ENCODE data around the gene NUSAP1. TPM values are rescaled to one million over a fixed set of nuclear protein-coding genes. Genes with fewer than 3 reads are reported as not detected.
"Not testable (repeated sequence)": the region's sequence is repeated elsewhere in the genome, so short reads cannot be mapped to it uniquely, and the experiment has no call there.

NUSAP1 gene
- total RNA-seq, 1 donor from 2014 or later, result 28.5 TPM

GRCh38 chr15:41331833-41332193 lies 868 bp upstream of the NUSAP1 start:
- DNase-seq (ENCODE audit: extremely low read depth, low read depth, low spot score), result peak; percentile 16

DNA sequence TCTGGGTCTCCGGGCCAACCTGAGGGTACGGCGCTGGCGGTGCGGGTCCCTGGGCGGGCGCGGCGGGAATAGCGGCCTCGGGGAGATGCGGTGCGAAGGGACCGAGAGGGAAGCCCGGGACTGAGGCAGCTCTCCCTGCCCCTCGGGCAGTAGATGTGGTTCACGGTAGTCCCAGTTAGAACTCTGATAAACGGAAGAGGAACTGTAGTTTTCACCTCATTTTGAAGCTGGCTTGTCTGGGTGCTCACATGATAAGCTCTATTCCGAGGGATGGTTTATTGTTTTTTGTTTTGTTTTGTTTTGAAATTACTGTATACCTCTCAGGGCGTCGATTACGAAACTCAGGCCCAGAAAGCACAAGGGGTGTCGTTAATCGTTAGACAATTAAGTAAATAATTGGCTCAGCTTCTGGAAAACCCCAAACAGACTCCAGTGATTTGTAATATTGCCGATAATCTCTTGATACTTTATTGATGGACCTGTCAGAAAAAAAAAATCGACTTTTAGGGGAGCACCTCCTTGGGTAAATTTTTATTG lies 413 bp downstream of the NUSAP1 start:
- peak; percentile 12 for DNase-seq (ENCODE audit: extremely low read depth, low read depth, low spot score)

GRCh38 chr15:41334293-41335120 lies 1.8 kb downstream of the NUSAP1 start:
- no peak for DNase-seq (ENCODE audit: extremely low read depth, low read depth, low spot score)

GRCh38 chr15:41336549-41336948 lies 3.9 kb downstream of the NUSAP1 start:
- DNase-seq (ENCODE audit: extremely low read depth, low read depth, low spot score), result no peak

DNA sequence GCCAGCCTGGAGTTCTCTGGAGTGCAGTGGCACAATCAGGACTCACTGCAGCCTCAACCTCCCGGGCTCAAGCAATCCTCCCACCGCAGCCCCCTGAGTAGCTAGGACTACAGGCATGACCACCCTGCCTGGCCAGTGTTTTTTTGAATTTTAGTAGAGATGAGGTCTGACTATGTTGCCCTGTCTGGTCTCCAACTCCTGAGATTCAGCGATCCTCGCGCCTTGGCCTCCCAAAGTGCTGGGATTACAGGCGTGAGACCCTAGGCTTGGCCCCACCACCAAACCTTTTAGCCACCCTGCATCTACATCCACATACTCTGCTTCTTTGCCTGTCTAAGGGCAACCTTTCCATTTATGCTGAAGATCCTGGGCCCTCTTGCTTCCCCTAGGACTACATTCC lies 4.4 kb downstream of the NUSAP1 start:
- no peak for DNase-seq (ENCODE audit: extremely low read depth, low read depth, low spot score)

DNA sequence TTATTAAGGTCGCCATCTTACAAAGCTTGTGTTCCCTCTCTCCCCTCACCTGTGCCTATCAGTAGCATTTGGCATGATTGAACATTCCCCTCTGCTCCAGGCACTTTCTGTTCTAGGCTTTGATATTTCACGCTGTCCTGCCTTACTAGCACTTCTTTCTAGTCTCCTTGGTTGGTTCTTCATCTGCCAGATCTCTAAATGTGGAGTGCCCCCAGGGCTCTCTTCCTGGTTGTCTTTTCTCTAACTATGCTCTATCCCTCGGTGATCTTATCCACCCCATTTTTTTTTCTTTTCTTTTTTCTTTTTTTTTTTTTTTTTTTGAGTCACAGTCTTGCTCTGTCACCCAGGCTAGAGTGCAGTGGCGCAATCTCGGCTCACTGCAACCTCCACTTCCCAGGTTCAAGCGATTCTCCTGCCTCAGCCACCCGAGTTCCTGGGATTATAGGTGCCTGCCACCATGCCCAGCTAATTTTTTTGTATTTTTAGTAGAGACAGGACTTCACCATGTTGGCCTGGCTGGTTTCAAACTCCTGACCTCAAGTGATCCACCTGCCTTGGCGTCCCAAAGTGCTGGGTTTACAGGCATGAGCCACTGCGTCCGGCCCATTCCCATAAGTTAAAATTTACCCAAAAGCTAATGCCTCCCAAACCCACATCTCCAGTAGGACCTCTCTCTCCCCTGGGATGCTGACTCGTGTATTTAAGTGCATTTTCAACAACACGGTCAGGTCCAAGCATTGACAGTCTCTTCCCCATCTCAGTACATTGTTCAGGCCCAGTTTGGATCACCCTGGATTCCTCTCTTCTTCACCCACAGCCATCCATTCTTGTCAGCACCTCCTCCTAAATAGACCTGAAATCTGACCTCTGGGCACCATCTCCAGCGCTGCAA lies 5.2 kb downstream of the NUSAP1 start:
- no peak for DNase-seq (ENCODE audit: extremely low read depth, low read depth, low spot score)

DNA sequence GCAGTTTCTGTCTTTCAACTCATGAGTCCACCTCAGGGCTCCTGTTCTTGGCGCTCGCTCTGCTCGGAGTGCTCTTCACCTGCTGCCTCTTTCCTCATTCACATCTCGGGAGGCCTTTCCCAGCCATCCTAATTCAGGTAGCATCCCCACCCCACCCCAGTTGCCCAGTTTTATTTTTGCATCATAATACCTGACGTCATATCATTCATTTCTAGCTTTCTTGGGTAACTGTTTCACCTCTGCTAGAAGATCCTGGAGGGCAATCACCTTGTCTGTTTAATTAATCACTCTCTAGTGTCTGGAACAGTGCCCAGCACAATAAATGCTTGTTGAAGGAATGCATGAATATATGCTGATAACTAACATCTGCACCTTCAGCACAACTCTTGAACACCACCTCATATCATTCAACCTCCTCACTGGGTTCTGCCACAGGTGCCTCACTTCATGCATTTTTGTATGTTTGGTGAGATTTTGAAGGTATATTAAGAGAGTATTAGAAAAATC lies 7.6 kb downstream of the NUSAP1 start:
- DNase-seq (ENCODE audit: extremely low read depth, low read depth, low spot score), result no peak

DNA sequence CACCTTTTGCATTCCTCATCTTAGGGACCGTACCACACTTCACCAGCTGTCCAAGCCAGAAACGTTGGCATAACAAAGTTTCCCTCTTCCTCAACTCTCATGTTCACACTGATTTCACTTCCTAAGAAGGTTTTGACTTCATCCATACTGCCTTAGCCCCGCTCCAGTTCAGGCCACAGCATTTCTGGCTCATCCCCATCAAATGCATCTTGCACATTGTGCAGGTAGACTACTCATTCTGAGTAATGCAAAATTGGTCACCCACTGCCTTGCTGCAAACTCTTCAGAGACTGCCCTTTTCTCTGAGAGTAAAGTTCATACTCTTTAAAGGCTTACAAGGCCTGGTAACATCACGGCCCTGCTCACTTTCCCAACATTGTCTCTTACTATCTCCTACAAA lies 8.8 kb downstream of the NUSAP1 start:
- DNase-seq (ENCODE audit: extremely low read depth, low read depth, low spot score), result no peak

DNA sequence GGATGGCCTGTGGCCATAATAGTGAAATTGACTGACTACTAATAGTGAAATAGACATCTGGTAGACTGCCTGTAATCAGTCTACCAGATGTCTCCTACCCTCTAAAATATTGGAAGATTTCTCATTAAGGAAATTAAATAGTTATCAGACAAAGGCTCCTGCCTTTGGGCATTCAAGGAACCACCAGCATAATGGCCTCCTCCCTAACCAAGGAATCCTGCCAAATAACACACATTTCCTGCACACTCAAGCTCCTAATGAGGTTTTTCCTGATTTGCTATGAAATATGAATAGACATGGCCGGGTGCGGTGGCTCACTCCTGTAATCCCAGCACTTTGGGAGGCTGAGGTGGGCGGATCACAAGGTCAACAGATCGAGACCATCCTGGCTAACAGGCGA lies 14.6 kb downstream of the NUSAP1 start:
- no peak for DNase-seq (ENCODE audit: extremely low read depth, low read depth, low spot score)

DNA sequence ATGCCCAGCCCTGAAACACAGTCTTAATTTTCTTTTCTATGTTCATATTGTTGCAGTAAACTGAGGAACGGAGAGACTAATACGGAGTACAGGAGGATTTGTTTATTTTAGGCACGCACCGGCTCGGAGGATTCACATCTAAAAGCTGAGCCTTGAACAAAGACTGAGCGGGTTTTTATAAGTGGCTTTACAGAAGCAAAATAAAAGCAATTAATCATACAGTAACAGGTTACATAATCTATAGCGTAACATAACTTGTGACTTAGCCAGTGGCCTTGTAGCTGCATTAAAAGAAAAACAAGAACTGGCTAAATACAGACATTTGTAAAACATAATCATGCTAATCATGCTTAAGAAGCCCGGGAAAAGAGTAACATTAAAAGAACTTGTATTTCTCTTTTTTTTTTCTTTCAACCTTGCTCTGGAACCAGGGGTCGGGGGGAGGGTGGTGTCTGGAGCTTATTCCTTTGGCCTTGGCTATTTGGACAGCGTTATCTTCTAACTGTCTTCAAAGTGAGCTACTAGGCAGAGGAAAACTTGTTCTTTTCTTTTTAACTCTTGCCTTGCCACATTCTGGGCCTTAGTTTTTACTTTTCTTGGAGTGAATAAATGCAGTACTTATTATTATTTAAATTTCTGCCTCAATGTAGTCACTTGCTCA lies 17.5 kb downstream of the NUSAP1 start:
- DNase-seq (ENCODE audit: extremely low read depth, low read depth, low spot score), result no peak

GRCh38 chr15:41354371-41354770 lies 21.7 kb downstream of the NUSAP1 start:
- no peak for DNase-seq (ENCODE audit: extremely low read depth, low read depth, low spot score)

- no peak for DNase-seq (ENCODE audit: extremely low read depth, low read depth, low spot score)
These were observed 34.7 kb downstream of the NUSAP1 start for GRCh38 chr15:41367418-41367817.

DNA sequence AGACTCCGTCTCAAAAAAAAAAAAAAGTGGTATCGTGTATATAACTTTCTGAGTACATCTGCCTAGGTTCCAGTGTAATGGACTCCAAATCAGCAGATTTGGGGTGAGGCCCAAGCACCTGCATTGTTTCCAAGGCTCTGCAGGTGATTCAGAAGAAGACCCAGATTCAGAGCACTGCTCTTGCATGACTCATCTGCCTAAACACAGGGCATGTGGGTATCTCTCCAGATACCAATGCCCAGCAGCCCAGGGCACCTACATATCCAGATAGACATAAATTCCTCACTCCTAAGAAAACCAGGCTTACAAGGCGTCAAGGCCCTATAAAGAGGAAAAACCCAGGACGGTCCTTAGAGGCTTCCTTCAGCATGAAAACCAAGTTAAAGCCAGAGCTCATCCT lies 45.3 kb downstream of the NUSAP1 start:
- DNase-seq (ENCODE audit: extremely low read depth, low read depth, low spot score), result no peak

GRCh38 chr15:41383974-41384749 lies 51.5 kb downstream of the NUSAP1 start:
- DNase-seq (ENCODE audit: extremely low read depth, low read depth, low spot score), result not testable (repeated sequence)

DNA sequence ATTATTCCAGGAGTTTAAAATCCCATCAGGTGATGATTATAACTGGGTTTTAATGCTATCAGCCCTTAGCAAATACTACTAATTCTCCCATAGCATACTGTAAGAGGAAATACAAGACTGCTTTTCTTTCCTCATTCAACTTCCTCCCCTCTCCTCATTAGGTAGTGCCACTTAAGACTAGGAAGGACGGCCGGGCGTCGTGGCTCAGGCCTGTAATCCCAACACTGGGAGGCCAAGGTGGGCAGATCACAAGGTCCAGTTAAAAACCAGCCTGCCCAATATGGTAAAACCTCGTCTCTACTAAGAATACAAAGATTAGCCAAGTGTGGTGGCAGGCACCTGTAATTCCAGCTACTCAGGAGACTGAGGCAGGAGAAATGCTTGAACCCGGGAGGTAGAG lies 55.0 kb downstream of the NUSAP1 start:
- no peak for DNase-seq (ENCODE audit: extremely low read depth, low read depth, low spot score)

DNA sequence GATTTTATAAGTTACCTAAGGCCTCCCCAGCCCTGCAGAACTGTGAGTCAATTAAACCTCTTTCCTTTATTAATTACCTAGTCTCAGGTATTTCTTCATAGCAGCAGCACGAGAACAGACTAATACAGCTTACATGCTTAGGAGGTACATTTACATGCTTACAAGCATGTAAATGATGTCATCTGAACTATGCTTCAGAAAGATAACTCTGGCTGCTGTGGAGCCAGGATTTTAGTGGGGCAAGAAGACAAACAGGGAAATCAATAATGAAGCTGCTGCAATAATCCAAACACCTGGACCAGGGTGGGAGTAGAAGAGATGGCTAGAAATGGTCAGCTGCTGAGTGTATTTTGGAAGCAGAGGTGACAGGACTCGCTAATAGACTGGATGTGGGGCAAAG lies 60.0 kb downstream of the NUSAP1 start:
- DNase-seq (ENCODE audit: extremely low read depth, low read depth, low spot score), result no peak

- no peak for DNase-seq (ENCODE audit: extremely low read depth, low read depth, low spot score)
These were observed 62.2 kb downstream of the NUSAP1 start for GRCh38 chr15:41394924-41395323.

DNA sequence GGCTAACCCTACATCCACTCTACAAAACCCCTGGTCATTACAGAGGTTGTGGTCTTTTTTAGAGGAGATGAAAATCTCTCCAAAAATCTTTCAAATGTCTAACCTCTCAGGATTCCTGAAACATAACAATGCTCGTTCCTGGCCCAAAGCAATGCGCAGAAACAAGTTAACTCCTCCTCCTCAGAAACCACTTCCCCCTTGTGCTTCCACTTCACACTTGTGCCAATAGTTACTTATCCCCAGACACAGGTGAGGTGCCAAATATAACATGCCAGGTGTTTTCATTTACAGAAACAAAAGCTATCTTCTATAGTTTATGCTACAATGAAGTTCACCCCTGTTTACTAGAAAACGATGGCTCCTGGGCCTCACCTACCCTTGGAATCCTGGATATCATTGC lies 63.4 kb downstream of the NUSAP1 start:
- no peak for DNase-seq (ENCODE audit: extremely low read depth, low read depth, low spot score)

GRCh38 chr15:41401904-41402267 lies 69.2 kb downstream of the NUSAP1 start:
- DNase-seq (ENCODE audit: extremely low read depth, low read depth, low spot score), result no peak

GRCh38 chr15:41407341-41407740 lies 74.7 kb downstream of the NUSAP1 start:
- no peak for DNase-seq (ENCODE audit: extremely low read depth, low read depth, low spot score)
